Left kidney (tissue), 2 donors: ENCODE measurements around the gene LATS2. TPM values are rescaled to one million over a fixed set of nuclear protein-coding genes. Genes with fewer than 3 reads are reported as not detected.

ENCODE experiments used
- DNase-seq: peaks from one replicate; pipeline ENCODE4 v3.0.0-alpha.2; 2013
- polyA plus RNA-seq: library from polyadenylated mRNA; unstranded; fragments of 120-200 nt; gene quantifications from one replicate; pipeline ENCODE4 v1.2.1, GENCODE V29; 2013; ENCODE audit not compliant: insufficient read length

The LATS2 gene
- polyA plus RNA-seq, 1 donor, result 24.0 TPM

DNA sequence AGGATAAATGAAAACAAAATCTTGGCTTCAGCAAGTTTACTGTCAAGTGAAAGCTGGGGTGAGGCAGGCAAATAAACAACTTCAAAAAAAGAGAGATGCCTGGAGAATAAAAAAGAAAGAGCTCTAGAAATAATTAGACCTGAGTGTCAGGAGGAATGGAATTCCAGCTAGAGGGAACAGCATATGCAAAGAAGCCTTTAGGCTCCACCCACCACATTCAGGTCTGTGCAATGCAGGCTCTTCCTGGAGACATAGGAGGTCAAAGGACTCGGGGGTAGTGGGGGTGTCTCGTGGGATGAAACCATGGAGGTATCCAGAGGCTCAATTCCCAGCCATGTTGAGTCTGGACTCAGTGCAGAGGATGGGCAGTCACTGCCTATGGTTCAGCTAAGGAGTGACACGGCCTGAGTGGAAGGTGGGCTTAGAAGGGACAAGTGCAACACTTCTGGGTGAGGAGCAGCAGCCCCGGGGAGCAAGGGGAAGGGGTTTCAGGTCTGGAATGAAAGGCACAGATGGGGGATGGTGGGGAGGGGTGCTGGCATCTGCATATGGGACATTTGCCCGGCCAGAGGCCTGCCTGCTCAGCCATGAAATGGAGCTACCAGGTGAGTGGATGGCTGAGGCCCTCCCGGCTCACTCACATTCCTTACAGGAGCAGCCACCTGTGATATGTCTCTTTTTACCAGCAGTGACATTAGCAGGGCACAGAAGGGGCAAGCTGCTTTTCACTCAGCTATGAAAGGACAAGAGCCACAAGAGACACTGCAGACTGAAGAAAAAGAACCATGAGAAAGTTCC, 12.3 kb downstream of the LATS2 start:
- peak; percentile 43 for DNase-seq

DNA sequence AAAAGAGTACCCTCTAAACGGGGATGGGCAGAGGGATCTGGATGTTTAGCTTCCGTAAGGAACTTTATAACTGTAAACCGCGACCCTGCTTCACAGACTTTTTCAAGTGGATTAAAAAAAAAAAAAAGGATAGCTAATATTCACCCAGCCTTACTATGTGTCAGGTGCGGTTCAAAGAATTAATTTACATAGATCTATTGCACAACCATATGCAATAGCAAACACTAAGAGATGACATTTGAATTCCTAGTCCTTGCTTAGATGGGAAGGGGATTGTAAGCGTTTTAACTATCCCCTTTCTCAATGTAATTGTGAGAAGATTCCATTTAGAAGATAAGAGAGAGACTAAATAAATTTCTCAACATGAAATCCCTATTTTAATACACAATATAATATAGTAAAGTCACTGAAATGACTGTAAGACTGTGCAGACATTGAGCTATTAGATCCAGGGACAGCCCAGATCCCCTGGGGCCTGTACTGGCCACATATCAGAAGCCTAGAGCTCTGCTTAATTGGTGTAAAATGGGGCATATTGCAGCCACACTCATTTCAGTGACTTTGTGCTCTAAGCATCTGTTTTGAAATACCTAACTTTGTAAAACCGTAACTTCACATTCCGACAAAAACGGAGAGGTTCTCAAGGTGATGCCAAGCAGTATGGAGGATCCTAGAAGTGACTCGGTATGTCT, 13.6 kb downstream of the LATS2 start:
- DNase-seq, result no peak

DNA sequence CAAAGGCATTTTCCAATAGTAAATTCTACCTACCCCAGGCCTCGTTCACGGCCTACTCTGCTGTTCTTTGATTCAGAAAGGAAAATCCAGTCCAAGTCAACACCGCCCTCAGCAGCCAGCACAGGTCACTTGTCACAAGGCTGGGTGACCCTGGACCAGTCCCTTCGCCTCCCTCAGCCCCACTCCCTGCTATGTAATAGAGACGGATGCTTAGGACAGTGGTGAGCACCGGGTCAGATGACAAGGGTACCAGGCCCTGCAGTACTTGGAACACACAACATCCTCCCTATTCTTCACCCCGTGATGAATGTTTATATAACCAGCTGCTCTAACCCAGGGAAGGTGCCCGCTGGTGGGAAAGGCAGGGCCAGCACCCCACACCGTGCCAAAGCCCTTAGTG, 14.3 kb downstream of the LATS2 start:
- DNase-seq, result no peak

DNA sequence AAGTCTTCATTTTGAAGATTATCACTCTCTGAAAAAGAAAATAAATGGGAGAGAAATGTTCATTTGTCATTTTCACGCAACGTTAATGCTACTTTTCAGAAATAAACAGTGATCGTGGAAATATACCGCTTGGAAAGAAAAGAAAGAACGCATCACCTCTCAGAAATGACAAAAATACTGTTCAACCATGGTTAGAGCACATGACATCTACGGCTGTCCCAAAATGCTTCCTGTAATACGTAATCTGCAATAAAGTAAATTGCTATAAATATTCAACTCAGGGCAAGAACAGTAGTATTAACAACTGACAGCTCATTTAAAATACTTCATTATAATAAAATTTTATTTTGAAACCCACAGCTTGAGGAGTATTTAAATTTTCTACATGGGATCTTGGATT, 15.2 kb downstream of the LATS2 start:
- no peak for DNase-seq

DNA sequence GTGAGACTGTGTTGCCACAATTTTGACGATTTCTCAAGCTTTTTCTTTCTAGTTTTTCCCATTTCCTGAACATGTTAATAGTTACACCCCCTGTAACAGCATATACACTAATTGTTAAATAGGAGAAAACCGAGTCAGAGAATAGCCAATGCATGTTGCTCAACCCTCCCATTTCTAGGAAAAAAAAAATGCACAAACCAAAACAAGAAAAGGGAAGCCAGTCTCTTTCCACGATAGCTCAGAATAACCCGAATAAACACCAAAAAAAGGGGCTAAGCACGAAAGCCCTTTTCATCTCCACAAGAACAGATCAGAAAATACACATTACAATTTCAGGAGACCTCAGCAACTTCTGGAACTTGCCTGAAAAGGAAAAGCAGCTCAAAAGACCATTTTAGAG, 16.3 kb downstream of the LATS2 start:
- no peak for DNase-seq

DNA sequence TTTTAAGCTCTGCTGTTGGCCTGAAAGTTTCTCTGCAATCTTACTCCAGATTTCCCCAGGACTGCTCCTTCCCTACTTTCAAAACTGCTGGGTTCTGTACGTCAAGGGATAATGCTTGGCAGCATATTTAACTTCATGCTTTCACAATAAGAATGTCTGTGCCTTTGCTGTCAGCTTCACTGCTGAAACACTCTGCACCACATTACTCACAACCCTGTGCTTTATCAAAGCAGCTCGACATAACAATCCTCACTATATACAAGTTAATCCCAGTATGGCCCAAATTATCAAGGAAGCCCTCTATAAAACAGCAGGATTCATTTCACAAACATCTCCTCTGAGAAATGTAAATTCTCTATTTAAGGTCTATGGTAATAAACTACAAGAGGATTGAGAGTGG, 17.5 kb downstream of the LATS2 start:
- DNase-seq, result no peak

DNA sequence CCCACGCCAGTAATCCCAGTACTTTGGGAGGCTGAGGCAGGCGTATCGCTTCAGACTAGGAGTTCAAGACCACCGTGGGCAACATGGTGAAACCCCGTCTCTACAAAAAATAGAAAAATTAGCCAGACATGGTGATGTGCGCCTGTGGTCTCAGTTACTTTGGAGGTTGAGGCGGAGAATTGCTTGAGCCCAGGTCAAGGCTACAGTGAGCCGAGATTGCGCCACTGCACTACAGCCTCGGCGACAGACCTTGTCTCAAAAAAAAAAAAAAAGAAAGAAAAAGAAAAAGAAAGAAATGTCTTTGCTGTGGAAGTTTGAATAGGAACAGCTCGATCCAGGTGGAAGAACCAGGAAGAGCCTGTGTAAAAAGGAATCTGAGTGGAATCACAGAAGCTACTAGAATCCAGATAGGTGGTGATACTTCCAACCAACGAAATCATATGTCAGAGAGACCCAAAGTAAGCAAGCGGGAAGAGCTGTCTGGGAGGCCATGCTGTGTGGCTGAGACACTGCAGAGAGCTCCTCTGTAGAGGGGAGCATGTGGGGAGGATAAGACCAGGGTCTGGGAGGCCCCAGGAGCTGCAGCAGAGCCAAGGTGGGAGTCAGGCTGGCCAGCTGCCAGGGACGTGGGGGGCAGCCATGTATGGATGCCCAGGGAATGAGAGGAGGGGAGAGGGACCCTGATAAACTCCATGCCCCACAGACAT, 21.1 kb downstream of the LATS2 start:
- DNase-seq, result no peak

DNA sequence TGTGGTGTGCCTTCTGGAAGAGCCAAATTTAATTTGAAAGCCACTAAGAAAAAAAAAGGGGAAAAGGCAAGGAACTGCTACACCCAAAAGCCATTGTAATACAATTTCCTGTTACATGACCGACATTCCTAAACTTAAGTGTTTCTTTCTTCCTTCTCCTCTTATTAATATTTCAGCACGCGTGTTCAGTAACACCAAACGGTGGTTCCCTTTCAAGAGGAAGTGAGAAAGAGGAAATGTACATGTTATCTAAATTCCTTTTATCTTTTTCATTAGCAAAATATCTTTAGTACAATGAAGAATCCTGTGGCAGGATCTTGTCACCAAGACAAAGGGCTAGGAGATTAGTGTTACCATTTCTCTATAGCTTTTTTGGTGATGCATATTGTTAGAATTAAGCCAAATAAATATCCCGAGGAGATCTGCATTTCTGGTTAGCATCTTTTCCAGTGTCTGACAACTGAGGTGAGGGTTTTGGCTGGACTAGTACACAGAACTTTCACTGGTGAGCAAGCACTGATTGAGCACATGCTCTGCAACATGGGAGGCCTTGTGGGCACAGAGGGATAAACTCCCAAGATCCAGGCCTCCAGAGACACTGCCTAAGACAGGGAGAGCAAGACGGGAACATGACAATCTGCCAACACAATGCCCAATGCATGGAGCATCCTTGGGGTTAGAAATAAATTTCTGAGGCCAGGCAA, 22.1 kb downstream of the LATS2 start:
- no peak for DNase-seq

DNA sequence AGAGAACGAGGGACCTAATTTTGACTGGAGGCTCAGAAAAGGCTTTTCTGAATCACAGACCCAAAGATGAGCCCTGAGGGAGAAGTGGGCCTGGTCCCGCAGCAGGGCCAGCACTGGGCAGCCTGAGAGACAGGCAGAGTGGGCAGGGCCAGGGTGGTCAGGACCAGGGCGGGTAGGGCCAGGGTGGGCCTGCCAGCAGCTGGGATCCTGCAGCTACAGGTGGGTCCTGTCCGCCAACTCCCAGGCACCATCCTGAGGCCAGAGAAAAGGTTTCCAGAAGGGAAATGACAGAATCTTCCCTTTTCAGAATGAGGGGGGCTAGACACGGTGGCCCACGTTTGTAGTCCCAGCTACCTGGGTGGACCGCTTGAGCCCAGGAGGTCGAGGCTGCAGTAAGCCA, 23.7 kb downstream of the LATS2 start:
- no peak for DNase-seq

DNA sequence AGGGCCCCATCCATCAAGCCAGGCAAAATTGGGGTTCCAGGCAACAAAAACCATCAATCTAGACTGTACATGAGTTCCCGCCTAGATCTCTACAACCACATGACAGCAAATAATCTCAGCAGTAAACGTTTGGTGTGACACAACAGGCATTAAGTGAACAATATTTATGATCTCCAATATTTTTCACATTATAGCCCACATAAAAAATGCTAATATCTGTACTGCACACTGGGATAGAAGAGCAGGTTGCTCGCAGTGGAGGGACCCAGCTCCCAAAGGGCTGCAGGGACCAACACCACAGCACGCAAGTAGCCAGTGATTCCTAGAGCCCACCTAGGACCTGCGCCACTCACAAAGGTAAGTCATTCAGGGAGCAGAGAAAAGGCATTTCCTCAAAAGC, 25.9 kb downstream of the LATS2 start:
- DNase-seq, result no peak

DNA sequence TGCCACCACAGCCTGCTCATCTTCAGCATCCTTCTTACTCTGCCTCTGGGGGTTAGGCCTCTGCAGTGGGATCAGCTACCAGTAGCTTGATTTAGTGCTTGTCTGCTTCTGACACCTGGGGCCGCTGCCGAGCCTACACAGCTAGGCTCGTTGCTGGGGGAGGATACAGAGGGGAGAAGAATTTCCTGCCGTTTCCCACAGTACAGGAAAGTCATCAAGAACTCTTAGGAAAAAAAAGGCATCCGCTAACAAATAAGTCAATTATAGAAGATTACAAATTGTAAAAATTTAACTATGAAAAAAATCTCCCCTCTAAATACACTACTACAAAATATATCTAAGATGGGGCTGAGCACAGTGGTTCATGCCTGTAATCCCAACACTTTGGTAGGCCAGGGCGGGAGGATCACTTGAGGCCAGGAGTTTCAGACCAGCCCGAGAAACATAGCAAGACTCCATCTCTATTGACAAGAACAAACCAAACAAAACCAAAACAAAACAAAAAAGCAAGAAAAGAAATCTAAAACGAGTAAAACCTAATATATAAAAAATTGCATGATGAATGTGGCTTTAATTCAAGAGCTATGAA, 26.7 kb downstream of the LATS2 start:
- no peak for DNase-seq

DNA sequence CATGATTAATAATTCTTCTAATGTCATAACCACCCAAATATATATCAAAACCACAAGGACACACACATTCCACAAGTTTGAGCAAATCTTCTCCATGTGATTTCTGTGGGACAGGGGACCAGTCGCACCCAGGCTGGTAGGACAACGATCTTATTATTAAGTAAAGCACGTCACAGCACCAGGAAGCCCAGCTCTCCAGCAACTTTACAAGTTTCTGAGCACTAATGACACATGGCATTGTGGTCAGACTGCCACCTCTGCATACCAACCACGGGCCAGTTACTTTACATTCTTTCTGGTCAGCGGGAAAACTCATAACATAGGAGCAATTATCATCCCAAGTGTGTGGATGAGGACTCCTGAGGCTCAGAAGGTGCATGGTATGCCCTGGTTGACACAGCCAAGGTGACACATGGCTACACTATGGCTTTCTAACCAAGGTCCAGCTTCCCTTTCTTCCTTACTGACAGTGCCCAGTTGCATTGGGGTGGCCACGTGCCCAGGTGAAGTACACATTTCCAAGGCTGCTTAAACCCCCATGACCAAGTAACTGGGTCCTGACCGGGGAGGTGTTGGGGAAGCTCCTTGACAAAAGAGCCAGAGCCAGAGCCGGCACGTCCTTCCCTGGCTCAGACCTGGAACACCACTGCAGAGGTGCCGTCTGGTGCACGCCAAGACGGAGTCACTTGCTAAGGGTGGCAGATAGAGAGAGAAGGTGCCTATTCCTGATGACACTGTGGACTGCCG, 27.4 kb downstream of the LATS2 start:
- DNase-seq, result no peak

DNA sequence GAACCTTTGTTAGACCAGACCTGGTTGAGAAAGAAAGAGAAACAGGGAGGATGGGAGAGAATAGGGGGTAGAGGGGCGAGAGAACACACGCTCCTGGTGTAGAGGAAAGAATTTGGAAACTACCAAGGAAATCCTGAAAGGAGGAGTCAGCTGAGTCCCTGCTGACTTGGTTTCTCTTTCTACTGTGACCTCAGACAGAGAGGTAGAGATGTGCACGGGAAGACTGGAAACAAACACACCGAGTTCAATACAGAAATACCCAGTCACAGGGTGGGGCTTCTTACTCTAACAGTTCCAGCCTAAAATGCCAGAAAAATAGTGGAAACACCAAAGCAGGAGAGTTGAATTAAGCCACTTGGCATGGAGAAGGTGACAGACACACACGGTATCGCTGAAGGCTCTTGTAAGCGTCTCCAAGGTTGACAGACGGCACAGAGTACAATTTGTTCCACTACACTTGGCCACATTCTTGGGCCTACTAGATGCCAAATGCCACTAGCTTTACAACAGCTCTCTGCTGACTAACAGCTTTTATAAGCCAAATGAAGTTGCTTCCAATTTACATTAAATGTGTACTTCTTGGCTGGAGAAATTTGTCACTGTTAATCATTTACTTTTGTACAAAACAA, 28.1 kb downstream of the LATS2 start:
- DNase-seq, result no peak

DNA sequence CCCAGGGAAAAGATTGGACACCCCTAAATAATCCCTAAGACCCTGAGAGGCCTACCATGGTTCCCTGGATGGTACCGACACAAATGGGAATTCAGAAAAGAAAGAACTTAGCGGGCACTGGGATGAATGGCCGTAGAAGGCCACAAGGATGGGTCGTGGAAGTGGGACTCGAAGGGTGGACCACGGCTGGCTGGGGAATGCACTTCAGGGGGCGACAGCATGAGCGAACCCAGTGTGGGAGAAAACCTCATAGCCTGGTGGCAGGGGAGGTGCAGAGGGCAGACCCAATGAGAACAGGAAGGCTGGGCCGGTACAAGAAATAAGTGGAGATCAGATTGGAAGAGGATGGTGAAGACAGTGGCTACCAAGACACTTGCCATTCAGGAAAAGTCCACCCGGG, 28.7 kb downstream of the LATS2 start:
- DNase-seq, result no peak

DNA sequence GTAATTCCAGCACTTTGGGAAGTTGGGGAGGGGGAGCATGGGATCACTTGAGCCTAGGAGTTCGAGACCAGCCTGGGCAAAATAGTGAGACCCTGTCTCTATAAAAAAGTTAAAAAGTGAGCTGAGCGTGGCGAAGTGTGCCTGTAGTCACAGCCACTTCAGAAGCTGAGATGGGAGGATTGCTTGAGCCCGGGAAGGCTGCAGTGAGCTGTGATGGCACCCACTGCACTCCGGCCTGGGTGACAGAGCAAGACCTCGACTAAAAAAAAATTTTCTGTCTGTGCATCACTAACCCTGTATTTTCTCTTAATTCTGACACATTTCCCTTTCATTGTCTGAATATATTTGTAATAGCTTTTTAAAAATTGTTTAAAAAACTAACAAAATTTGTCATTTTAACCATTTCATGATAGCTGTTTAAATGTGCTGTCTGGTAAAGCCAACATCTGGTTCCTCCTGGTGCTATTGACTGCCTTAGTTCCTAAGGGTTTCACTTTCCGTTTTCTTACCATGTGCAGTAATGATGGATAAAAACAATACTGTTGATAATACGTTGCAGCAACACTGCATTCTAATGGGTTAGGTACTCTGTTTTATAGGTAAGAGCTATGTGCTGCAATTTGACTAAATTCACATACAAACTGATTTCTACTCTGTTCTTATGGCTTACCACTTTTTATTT, 29.7 kb downstream of the LATS2 start:
- DNase-seq, result no peak

DNA sequence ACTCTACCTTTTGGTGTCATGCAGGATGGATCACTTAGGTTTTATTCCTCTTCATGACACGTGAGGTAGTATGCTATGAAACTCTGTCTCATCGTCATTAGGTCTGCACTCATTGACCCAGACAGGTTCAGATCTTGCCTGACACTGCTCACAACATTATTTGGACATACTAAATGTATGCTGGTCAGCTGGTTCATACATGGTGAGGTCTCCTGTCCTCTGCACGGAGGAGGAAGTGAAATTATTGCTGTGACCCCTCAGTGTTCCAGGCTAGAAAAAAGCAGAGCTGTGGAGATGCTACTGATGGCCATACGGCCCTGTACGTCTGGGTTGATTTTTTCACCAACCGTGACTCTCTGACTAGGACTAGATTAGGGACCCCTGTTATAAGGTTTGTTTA, 35.8 kb downstream of the LATS2 start:
- no peak for DNase-seq

DNA sequence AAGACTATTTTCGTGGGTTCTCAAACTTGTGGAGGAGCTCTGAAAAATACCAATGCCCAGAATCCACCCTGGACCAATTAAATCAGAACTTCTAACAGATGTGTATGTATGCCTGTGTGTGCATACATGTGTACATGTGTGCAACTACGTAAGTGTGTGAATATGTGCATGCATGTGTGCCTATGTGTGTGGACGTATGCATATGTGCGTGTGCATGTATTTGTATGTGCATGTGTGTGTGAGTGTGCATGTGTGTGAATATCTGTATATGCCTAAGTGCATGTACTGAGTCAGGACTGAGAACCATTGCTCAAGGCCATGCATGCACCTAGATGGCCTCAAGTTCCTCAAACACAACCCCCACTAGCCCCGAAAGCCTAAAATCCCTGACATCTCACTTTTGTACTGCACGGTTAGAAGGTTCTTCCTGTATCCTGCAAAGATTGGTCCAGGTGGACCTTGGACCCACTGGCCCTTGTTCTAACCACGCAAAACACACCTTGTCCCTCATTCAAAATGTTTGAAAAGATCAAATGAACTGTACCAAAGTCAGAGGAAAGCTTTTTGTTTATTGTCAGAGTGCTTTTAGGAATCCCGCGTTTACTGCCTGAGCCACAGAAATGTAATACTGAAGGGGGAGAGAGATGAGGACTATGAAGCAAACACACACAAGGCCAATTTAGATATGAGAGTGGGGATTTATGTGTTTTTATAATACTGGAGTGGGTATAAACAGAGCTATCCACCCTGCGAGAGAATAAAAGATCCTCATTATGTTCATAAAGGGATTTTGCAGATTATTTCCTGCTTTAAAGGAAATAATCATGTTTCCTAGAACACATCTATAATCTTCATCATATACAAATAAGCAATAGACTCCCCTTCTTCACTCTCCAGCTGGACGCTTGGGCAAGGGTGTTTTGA, 39.1 kb downstream of the LATS2 start:
- DNase-seq, result no peak

DNA sequence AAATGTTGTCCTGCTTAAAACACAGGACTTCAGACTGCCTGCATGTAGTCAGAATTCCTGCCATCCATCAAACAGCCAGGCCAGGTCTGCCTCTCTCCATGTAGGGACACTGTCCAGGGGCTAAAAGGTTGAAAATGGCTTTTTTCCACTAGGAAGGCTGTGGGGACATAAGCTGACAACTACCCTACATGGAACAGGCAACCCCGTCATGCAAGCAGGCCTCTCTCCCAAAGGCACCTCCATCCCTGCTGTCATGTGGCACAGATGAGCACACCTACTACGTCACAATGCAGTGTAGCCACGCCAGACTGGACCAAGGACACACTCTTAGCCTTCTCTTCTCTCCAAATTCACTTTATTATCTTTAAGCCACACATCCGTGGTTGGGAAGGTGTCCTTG, 40.8 kb downstream of the LATS2 start:
- DNase-seq, result no peak

DNA sequence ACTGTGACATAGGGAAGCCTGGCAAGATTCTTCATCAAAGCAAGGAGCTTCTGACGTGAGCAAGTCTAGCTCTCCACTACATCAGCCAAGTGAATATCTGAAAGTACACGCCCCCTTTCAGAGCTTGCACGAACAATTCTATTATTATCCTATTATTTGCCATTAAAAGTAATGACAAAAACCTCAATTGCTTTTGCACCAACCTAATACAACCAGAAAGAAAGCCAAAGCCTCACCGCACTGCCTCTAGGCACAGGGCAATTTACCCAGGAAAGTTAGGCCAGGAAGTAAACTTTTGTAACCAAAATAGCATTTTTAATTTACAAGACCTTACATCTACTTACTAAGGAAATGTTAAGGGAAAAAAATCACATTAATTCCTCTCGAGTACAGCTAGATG, 41.2 kb downstream of the LATS2 start:
- no peak for DNase-seq
